HG02642 (cell line): ENCODE data around the gene KRT40.

Experiments used
- ATAC-seq: cut with Tn5 transposase; IDR thresholded peaks from one replicate; pipeline ENCODE4 v1.9.1; 2021; ENCODE audit warnings: mild to moderate bottlenecking; ENCODE audit not compliant: unreplicated experiment, poor library complexity

The KRT40 gene

GRCh38 chr17:40956401-40957254, 27.5 kb downstream of the KRT40 start:
- no peak for ATAC-seq

GRCh38 chr17:40953881-40954280, 30.2 kb downstream of the KRT40 start:
- no peak for ATAC-seq

GRCh38 chr17:40952661-40953060, 31.5 kb downstream of the KRT40 start:
- ATAC-seq = no peak

DNA sequence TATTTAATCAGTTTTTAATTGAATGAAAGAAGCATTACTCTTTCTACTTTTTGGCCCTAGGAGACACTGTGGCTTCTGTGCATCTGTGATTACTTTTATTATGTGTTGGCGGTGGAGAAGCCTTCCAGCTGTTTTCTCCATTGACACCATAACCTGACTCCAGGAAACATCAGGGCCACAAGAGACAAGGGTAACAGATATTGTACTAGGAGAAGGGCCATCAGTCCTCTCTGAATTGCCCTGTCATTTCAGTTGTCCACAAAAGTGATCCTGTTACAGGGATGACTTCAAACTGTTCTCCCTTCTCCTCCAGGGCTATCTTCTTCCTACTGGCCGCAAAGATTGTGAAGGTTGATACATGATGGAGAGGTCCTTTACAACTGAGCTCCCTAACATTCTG, 32.0 kb downstream of the KRT40 start:
- ATAC-seq = no peak

GRCh38 chr17:40951011-40951622, 33.0 kb downstream of the KRT40 start:
- no peak for ATAC-seq

GRCh38 chr17:40950176-40950575, 34.0 kb downstream of the KRT40 start:
- no peak for ATAC-seq

DNA sequence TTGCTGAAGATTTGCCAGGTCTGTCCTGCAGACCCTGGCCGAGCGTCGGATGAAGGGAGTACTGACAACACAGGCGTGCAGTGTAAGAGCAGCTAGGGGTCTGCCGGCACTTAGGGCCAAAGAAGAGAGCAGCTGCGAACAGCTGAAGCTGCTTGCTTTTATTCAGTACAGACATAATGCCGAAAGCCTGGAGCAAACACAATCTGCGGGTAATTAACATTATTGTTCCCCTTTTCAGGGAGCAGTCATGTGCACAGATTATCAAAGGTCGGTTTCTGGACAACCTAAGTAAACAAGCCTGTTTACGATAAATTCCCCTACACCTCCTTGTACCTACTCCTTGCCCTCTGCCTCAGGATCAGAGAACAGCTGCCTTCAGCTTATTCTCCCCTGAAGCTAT, 34.7 kb downstream of the KRT40 start:
- no peak for ATAC-seq

DNA sequence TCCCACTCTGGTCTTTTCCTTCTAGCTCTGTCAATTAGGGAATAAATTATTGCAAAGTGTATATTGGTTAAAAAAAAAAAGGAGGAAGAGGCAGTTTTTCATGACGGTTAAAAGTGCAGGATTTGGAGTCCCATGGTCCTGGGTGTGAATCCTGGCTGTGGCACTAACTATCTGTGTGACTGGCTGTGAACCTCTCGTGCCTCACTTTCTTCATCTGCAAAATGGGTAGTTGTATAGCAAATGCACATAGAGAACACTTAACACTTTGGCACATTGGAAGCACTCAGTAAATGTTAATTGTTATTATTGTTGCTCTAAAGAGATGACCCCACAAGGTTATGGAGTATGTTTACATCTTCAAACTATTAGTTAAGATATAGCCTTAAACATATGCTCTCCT, 36.2 kb downstream of the KRT40 start:
- no peak for ATAC-seq

GRCh38 chr17:40945414-40945813, 38.7 kb downstream of the KRT40 start:
- no peak for ATAC-seq

GRCh38 chr17:40944531-40944930, 39.6 kb downstream of the KRT40 start:
- ATAC-seq = no peak

DNA sequence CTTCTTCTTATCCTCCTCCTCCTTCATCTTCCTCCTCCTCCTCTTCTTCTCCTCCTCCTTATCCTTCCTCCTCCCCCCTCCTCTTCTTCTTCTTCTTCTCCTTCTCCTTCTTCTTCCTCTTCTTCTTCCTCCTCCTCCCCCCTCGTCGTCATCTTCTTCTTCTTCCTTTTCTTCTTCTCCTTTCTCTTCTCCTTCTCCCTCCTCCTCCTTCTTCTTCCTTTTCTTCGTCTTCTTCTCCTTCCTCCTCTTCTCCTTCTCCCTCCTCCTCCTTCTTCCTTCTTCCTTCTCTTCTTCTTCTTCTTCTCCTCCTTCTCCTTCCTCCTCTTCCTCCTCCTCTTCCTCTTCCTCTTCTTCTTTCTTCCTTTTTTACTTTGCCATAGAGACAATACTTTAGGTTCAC, 41.6 kb downstream of the KRT40 start:
- no peak for ATAC-seq

DNA sequence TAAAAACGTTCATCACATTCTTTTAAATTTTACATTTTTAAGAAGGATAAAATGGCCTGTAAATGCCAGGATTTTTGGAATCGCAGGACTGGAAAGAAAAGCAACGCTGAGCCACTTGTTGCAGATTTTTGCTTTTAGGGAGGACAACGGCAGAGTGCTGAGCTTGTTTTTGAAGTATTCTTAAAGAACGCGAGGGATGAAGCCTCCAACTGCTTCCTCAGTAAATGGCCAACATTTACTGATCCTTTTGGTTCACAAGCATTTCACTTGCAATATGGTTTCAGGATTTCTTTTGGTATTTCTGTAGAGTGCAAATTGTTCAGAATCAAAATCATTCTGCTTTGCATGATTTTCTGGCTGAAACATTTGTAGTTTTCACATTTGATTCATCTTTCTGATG, 43.9 kb downstream of the KRT40 start:
- ATAC-seq = no peak

GRCh38 chr17:40938981-40939380, 45.1 kb downstream of the KRT40 start:
- ATAC-seq = no peak

DNA sequence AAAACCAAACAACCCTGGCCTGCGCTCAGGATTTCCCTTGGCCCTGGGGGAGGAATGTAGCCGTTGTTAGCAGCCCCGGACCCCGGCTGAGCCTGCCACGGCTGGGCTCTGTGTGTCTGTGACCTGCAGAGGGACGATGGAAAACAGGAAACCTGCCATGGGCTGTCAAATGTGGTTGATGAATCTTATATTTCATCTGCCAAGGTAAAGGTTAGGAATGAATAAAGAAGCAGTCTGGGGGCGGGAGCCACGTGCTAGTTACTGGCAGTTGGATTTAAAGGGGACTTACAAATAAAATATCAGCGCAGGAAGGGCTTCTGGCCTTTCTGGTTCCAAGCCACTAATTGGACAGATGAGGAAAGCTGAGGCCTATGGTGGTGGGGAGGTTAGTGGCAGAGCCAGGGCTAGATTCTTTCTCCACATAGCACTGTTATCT, 46.7 kb downstream of the KRT40 start, which contains the start of gene KRT23:
Gene KRT23 (minus strand): TSS at position 263 of the 436 bp plus-strand sequence. CDS start 1,043 bp downstream, outside the sequence.
- ATAC-seq = no peak

DNA sequence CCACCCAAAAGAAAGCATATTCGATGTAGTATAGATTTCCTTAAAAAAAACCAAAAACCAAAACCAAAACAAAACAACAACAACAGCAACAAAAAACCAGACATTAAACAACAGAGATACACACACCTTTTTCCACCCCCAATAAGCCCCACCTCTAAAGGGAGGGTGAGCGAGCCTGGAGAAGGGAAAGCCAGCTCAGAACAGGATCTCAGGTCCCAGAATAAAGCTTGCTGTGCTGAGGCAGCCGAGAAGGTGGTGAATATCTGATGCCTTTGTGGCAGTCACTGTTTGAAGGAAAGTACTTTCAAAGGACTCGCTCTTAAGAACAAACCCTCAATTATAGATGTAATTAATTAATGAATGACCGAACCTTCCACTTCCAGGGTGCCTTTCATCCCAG, 47.1 kb downstream of the KRT40 start:
- no peak for ATAC-seq

GRCh38 chr17:40936437-40936971, 47.6 kb downstream of the KRT40 start:
- no peak for ATAC-seq

GRCh38 chr17:40935624-40936023, 48.5 kb downstream of the KRT40 start:
- ATAC-seq = no peak

- ATAC-seq = no peak
Observed at GRCh38 chr17:40932608-40933007, 51.5 kb downstream of the KRT40 start.

GRCh38 chr17:40931311-40931710, 52.8 kb downstream of the KRT40 start:
- no peak for ATAC-seq
